Neural cell (in vitro differentiated cells): ENCODE results near the gene DGKB. TPM values are rescaled to one million over a fixed set of nuclear protein-coding genes. Genes with fewer than 3 reads are reported as not detected.

ENCODE experiments used
- H2AFZ ChIP-seq: fragments of 200-600, 300-800 bp; sonication (generic), shearing (Covaris generic); 2 replicates; pipeline ENCODE4 v1.6.0; 2014; ENCODE audit warnings: low read depth, mild to moderate bottlenecking, antibody characterized with exemption, low read length, moderate library complexity
- H3F3A ChIP-seq: fragments of 200-600 bp; shearing (Covaris generic); 2 replicates; pipeline ENCODE4 v1.6.1; 2016; ENCODE audit warnings: mild to moderate bottlenecking, moderate library complexity, mixed read lengths, antibody characterized with exemption, low read length; ENCODE audit not compliant: insufficient read depth, poor library complexity, severe bottlenecking
- H3K27ac ChIP-seq: fragments of 200-600, 300-800 bp; sonication (generic), shearing (Covaris generic); 2 replicates; pipeline ENCODE4 v1.5.1; 2014; ENCODE audit warnings: mild to moderate bottlenecking, low read length, moderate library complexity
- H3K27me3 ChIP-seq: fragments of 300-800, 200-600 bp; sonication (generic), shearing (Covaris generic); 2 replicates; pipeline ENCODE4 v1.6.0; 2014; ENCODE audit warnings: mild to moderate bottlenecking, low read depth, low read length, moderate library complexity; ENCODE audit not compliant: insufficient read depth
- H3K36me3 ChIP-seq: fragments of 300-800, 200-600 bp; sonication (generic), shearing (Covaris generic); 2 replicates; pipeline ENCODE4 v1.5.1; 2014; ENCODE audit warnings: mild to moderate bottlenecking, antibody characterized with exemption, low read length, moderate library complexity; ENCODE audit not compliant: insufficient read depth
- H3K4me2 ChIP-seq: fragments of 300-800, 200-600 bp; sonication (generic), shearing (Covaris generic); 2 replicates; pipeline ENCODE4 v1.6.0; 2014; ENCODE audit warnings: mild to moderate bottlenecking, low read length
- H3K4me3 ChIP-seq: fragments of 300-800, 200-600 bp; sonication (generic), shearing (Covaris generic); 2 replicates; pipeline ENCODE4 v1.5.1; 2014; ENCODE audit warnings: mild to moderate bottlenecking, low read length, moderate library complexity
- H3K79me2 ChIP-seq: fragments of 200-600 bp; shearing (Covaris generic); replicated peaks from 2 replicates; pipeline ENCODE4 v1.6.0; 2014; ENCODE audit warnings: mild to moderate bottlenecking, low read length, moderate library complexity; ENCODE audit not compliant: insufficient read depth
- H3K9ac ChIP-seq: fragments of 300-800, 200-600 bp; sonication (generic), shearing (Covaris generic); 2 replicates; pipeline ENCODE4 v1.6.1; 2016; ENCODE audit warnings: mild to moderate bottlenecking, low read length, mixed read lengths
- H3K9me2 ChIP-seq: fragments of 200-600 bp; shearing (Covaris generic); 2 replicates; pipeline ENCODE4 v1.6.1; 2016; ENCODE audit warnings: mild to moderate bottlenecking, low read length, mixed read lengths; ENCODE audit not compliant: insufficient read depth
- H3K9me3 ChIP-seq: fragments of 200-600, 300-800 bp; sonication (generic), shearing (Covaris generic); 2 replicates; pipeline ENCODE4 v1.6.1; 2016; ENCODE audit warnings: mild to moderate bottlenecking, mixed run types, low read length, moderate library complexity, mixed read lengths
- H4K20me1 ChIP-seq: fragments of 200-600 bp; shearing (Covaris generic); 2 replicates; pipeline ENCODE4 v1.6.1; 2016; ENCODE audit warnings: mild to moderate bottlenecking, mixed run types; ENCODE audit not compliant: insufficient read depth
- CTCF ChIP-seq: fragments of 450-650 bp; IDR thresholded peaks from 2 replicates; pipeline ENCODE4 v1.5.1; 2014; ENCODE audit warnings: antibody characterized with exemption, mild to moderate bottlenecking, moderate library complexity; ENCODE audit not compliant: poor library complexity, severe bottlenecking
- EP300 ChIP-seq: fragments of 450-650 bp; conservative IDR thresholded peaks from 2 replicates; pipeline ENCODE4 v1.6.1; 2014; ENCODE audit warnings: antibody characterized with exemption, mild to moderate bottlenecking, moderate library complexity; ENCODE audit not compliant: poor library complexity, severe bottlenecking
- EZH2 ChIP-seq: fragments of 200-600, 300-800 bp; shearing (Covaris generic), sonication (generic); IDR thresholded peaks from 2 replicates; pipeline ENCODE4 v1.6.1; 2014; ENCODE audit warnings: antibody characterized with exemption, low read length, borderline replicate concordance, mild to moderate bottlenecking; ENCODE audit not compliant: insufficient read depth, poor library complexity, severe bottlenecking
- MXI1 ChIP-seq: fragments of 450-650 bp; conservative IDR thresholded peaks from 2 replicates; pipeline ENCODE4 v1.6.1; 2014; ENCODE audit warnings: antibody characterized with exemption, mild to moderate bottlenecking; ENCODE audit not compliant: poor library complexity, severe bottlenecking
- POLR2AphosphoS5 ChIP-seq: IDR thresholded peaks from 2 replicates; pipeline ENCODE4 v1.6.1; 2012
- RAD21 ChIP-seq: fragments of 450-650 bp; conservative IDR thresholded peaks from 2 replicates; pipeline ENCODE4 v1.6.1; 2014; ENCODE audit warnings: antibody characterized with exemption, mild to moderate bottlenecking, moderate library complexity
- REST ChIP-seq: IDR thresholded peaks from 2 replicates; pipeline ENCODE4 v1.6.1; 2012; ENCODE audit warnings: borderline replicate concordance
- SMC3 ChIP-seq: fragments of 450-650 bp; conservative IDR thresholded peaks from 2 replicates; pipeline ENCODE4 v1.6.1; 2014; ENCODE audit warnings: antibody characterized with exemption, mild to moderate bottlenecking, moderate library complexity; ENCODE audit not compliant: poor library complexity
- TAF1 ChIP-seq: IDR thresholded peaks from 2 replicates; pipeline ENCODE4 v1.6.1; 2012; ENCODE audit warnings: low read depth
- polyA plus RNA-seq: library from polyadenylated mRNA; depleted of rRNA; stranded (reverse); fragments of >200 nt; gene quantifications from 2 replicates; pipeline ENCODE4 v1.2.3, GENCODE V29; 2014

Gene DGKB
- polyA plus RNA-seq, 1 donor from 2014 or later = 0.20 TPM

- TF ChIP-seq CTCF (no peak), MXI1 (no peak), POLR2AphosphoS5 (no peak), EZH2 (no peak), TAF1 (no peak), SMC3 (no peak)
- Histone ChIP-seq H3K4me3 (no peak overlapping the region), H3F3A (no peaks in the 10 kb centered on the region), H3K36me3 (no peaks in the 10 kb centered on the region), H3K79me2 (no peaks in the 10 kb centered on the region), H3K4me2 (no peak overlapping the region), H3K27ac (no peak overlapping the region), H2AFZ (no peak overlapping the region), H3K9me2 (no peaks in the 10 kb centered on the region), H4K20me1 (no peaks in the 10 kb centered on the region), H3K9ac (no peak overlapping the region), H3K27me3 (no peaks in the 10 kb centered on the region), H3K9me3 (no peaks in the 10 kb centered on the region)
Measured at GRCh38 chr7:14734839-14735321, 167.7 kb downstream of the DGKB start.

GRCh38 chr7:14720785-14721184, 181.8 kb downstream of the DGKB start:
- no peak overlapping the region for H3K4me3 ChIP-seq
- H3K27me3 ChIP-seq = no peaks in the 10 kb centered on the region
- no peak overlapping the region for H3K4me2 ChIP-seq
- TF ChIP-seq SMC3 (no peak), TAF1 (no peak), POLR2AphosphoS5 (no peak), RAD21 (no peak), CTCF (no peak), EP300 (no peak), REST (no peak), EZH2 (no peak), MXI1 (no peak)
- H3K9ac ChIP-seq = no peak overlapping the region
- H3F3A ChIP-seq = no peaks in the 10 kb centered on the region
- H3K9me2 ChIP-seq = no peaks in the 10 kb centered on the region
- H3K36me3 ChIP-seq = no peaks in the 10 kb centered on the region
- H2AFZ ChIP-seq = no peak overlapping the region
- no peaks in the 10 kb centered on the region for H3K79me2 ChIP-seq
- H4K20me1 ChIP-seq = no peaks in the 10 kb centered on the region
- H3K9me3 ChIP-seq = no peaks in the 10 kb centered on the region
- no peak overlapping the region for H3K27ac ChIP-seq
